GM23338 (cell line): ENCODE measurements around the gene ETFRF1. TPM values are rescaled to one million over a fixed set of nuclear protein-coding genes. Genes with fewer than 3 reads are reported as not detected.

Source experiments
- ATAC-seq: fragments of 200-7000 bp; cut with Tn5 transposase; 3 replicates; pipeline ENCODE4 v1.9.1; 2020
- DNase-seq: peaks from one replicate; pipeline ENCODE4 v3.0.0-alpha.2; 2015; ENCODE audit warnings: low spot score
- H2AFZ ChIP-seq: fragments of 200-600 bp; sonication (generic); 2 replicates; pipeline ENCODE4 v1.8.0; 2016; ENCODE audit warnings: antibody characterized with exemption, mild to moderate bottlenecking, moderate library complexity
- H3F3A ChIP-seq: fragments of 200-600 bp; sonication (generic); replicated peaks from 2 replicates; pipeline ENCODE4 v1.8.0; 2017; ENCODE audit warnings: antibody characterized with exemption, mixed run types, low read depth
- H3K27ac ChIP-seq: fragments of 200-600 bp; sonication (generic); 2 replicates; pipeline ENCODE4 v1.6.1; 2016; ENCODE audit warnings: low read depth
- H3K27me3 ChIP-seq: fragments of 200-600 bp; sonication (generic); 2 replicates; pipeline ENCODE4 v1.8.0; 2016; ENCODE audit warnings: mild to moderate bottlenecking, mixed run types, moderate library complexity; ENCODE audit not compliant: insufficient read depth
- H3K36me3 ChIP-seq: fragments of 200-600 bp; sonication (generic); 2 replicates; pipeline ENCODE4 v1.8.0; 2016; ENCODE audit warnings: mild to moderate bottlenecking; ENCODE audit not compliant: insufficient read depth
- H3K4me1 ChIP-seq: fragments of 200-600 bp; sonication (generic); 2 replicates; pipeline ENCODE4 v1.8.0; 2016; ENCODE audit warnings: mild to moderate bottlenecking, moderate library complexity; ENCODE audit not compliant: insufficient read depth
- H3K4me2 ChIP-seq: fragments of 200-600 bp; sonication (generic); 2 replicates; pipeline ENCODE4 v1.7.1; 2017; ENCODE audit warnings: mixed run types
- H3K4me3 ChIP-seq: fragments of 200-600 bp; sonication (generic); 2 replicates; pipeline ENCODE4 v1.6.1; 2016; ENCODE audit warnings: mixed run types
- H3K79me2 ChIP-seq: fragments of 200-600 bp; sonication (generic); replicated peaks from 2 replicates; pipeline ENCODE4 v1.8.0; 2017; ENCODE audit warnings: mild to moderate bottlenecking; ENCODE audit not compliant: insufficient read depth
- H3K9me2 ChIP-seq: fragments of 200-600 bp; sonication (generic); 2 replicates; pipeline ENCODE4 v1.8.0; 2017; ENCODE audit not compliant: insufficient read depth
- H4K20me1 ChIP-seq: fragments of 200-600 bp; sonication (generic); replicated peaks from 2 replicates; pipeline ENCODE4 v1.8.0; 2017; ENCODE audit warnings: mild to moderate bottlenecking; ENCODE audit not compliant: insufficient read depth
- H3K27ac Mint-ChIP-seq: 2 replicates; pipeline ENCODE4 v1.8.0; 2020; ENCODE audit warnings: inconsistent platforms, mild to moderate bottlenecking, moderate library complexity, mixed read lengths
- H3K27me3 Mint-ChIP-seq: 3 replicates; pipeline ENCODE4 v1.8.0; 2022; ENCODE audit warnings: low read depth, mild to moderate bottlenecking, moderate library complexity, mixed read lengths, inconsistent platforms; ENCODE audit not compliant: insufficient read depth, poor library complexity
- H3K36me3 Mint-ChIP-seq: 3 replicates; pipeline ENCODE4 v1.8.0; 2021; ENCODE audit warnings: low read depth, mild to moderate bottlenecking, inconsistent platforms, moderate library complexity, mixed read lengths
- H3K4me1 Mint-ChIP-seq: 3 replicates; pipeline ENCODE4 v1.8.0; 2020; ENCODE audit warnings: mild to moderate bottlenecking, inconsistent platforms, mixed read lengths
- H3K4me3 Mint-ChIP-seq: 3 replicates; pipeline ENCODE4 v1.8.0; 2021; ENCODE audit warnings: moderate library complexity, mild to moderate bottlenecking, inconsistent platforms, mixed read lengths
- H3K9me3 Mint-ChIP-seq: 3 replicates; pipeline ENCODE4 v1.8.0; 2020; ENCODE audit warnings: moderate library complexity, mild to moderate bottlenecking, inconsistent platforms, mixed read lengths
- CREB1 ChIP-seq: fragments of 250-450 bp; sonication (Bioruptor Pico); IDR thresholded peaks from 2 replicates; pipeline ENCODE4 v1.5.0; 2020; ENCODE audit warnings: low read depth, mild to moderate bottlenecking, moderate library complexity
- EZH2 ChIP-seq: fragments of 200-600 bp; sonication (generic); IDR thresholded peaks from one replicate; pipeline ENCODE4 v1.8.0; 2017; ENCODE audit warnings: antibody characterized with exemption, mild to moderate bottlenecking, low read depth; ENCODE audit not compliant: unreplicated experiment
- EZH2phosphoT487 ChIP-seq: fragments of 200-600 bp; sonication (generic); IDR thresholded peaks from one replicate; pipeline ENCODE4 v1.8.1; 2018; ENCODE audit warnings: antibody characterized with exemption; ENCODE audit not compliant: unreplicated experiment
- JUNB ChIP-seq: IDR thresholded peaks from one replicate; pipeline ENCODE4 v1.6.1; 2016; ENCODE audit warnings: antibody characterized with exemption; ENCODE audit not compliant: unreplicated experiment
- POLR2AphosphoS5 ChIP-seq: IDR thresholded peaks from 2 replicates; pipeline ENCODE4 v1.6.1; 2016; ENCODE audit warnings: antibody characterized with exemption, low read depth
- ZNF114 ChIP-seq: fragments of 250-450 bp; sonication (Bioruptor Pico); IDR thresholded peaks from 2 replicates; pipeline ENCODE4 v1.5.0; 2020; ENCODE audit warnings: mild to moderate bottlenecking, moderate library complexity
- ZNF331 ChIP-seq: fragments of 250-450 bp; sonication (Bioruptor Pico); IDR thresholded peaks from 2 replicates; pipeline ENCODE4 v1.5.0; 2020; ENCODE audit warnings: low read depth, mild to moderate bottlenecking, moderate library complexity
- polyA plus RNA-seq: library from polyadenylated mRNA; unstranded; fragments of >200 nt; fragmentation: Nextera tagmentation; extraction: Ambion mirVana; gene quantifications from 2 replicates; pipeline ENCODE4 v1.2.1, GENCODE V29; 2016
- total RNA-seq: library from RNA; depleted of rRNA; stranded (reverse); fragments of >200 nt; shearing (Covaris generic); gene quantifications from 2 replicates; pipeline ENCODE4 v1.2.3, GENCODE V29; 2014
- TF ChIP-seq, protein P1 (sequence below), 2 experiments: fragments of 200-600 bp in 1 of 2; sonication (generic) in 1 of 2; conservative IDR thresholded peaks; 2 replicates each; pipeline versions ENCODE4 v1.5.1 to v1.6.1; 2016 to 2017; ENCODE audit warnings: antibody characterized with exemption in 2 of 2, low read depth in 2 of 2, mild to moderate bottlenecking in 2 of 2, moderate library complexity in 1 of 2
- TF ChIP-seq, protein P2 (sequence below): fragments of 250-450 bp; sonication (Bioruptor Pico); IDR thresholded peaks from 2 replicates; pipeline ENCODE4 v1.5.0; 2020; ENCODE audit warnings: mild to moderate bottlenecking, moderate library complexity
- TF ChIP-seq, protein P3 (sequence below): IDR thresholded peaks from 2 replicates; pipeline ENCODE4 v1.6.1; 2016; ENCODE audit warnings: antibody characterized with exemption

Gene ETFRF1
- total and polyA plus RNA-seq, 2 experiments from 2014 or later = 8.1 to 14.2 TPM

DNA sequence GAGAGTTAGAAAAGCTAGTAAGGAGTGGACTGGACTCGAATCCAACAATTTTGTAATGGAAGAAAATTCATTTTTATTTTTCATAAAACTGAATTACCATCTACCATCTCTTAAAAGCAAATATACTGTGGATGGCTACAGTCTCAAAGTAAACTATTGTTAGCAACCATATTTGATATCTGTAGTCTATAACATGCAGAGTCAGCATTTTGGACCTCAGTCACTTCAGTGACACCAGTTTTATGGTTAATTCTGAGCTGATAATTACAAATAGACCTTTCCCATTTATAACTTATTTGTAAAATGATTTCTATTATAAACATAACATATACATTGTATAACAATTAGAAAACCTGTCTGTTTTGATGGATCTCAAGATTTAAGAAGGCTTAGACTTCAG is 53.7 kb downstream of the ETFRF1 start:
- no peaks in the 10 kb centered on the region for H3K9me2 ChIP-seq
- no peak for DNase-seq
- H3K27me3 Mint-ChIP-seq = peaks cover 4% of the 10 kb centered on the region
- no peaks in the 10 kb centered on the region for H3F3A ChIP-seq
- H3K4me2 ChIP-seq = no peak overlapping the region
- H3K27me3 ChIP-seq = peaks cover 13% of the 10 kb centered on the region; the same call in 1 of the 2 replicates
- H3K27ac ChIP-seq = no peak overlapping the region
- TF ChIP-seq EZH2phosphoT487 = no peak
- no peak for TF ChIP-seq JUNB
- TF ChIP-seq EZH2 = no peak
- peaks cover 31% of the 10 kb centered on the region for H4K20me1 ChIP-seq
- peaks cover 24% of the 10 kb centered on the region for H3K4me1 Mint-ChIP-seq
- H3K4me3 Mint-ChIP-seq = peak overlapping the region; percentile 52; the same call in 2 of the 3 replicates
- peaks cover 13% of the 10 kb centered on the region; the same call in 2 of the 3 replicates for H3K36me3 Mint-ChIP-seq
- no peak overlapping the region for H3K27ac Mint-ChIP-seq
- H3K79me2 ChIP-seq = peaks cover 65% of the 10 kb centered on the region
- H3K4me3 ChIP-seq = no peak overlapping the region
- H2AFZ ChIP-seq = no peak overlapping the region
- ATAC-seq = no peak
- peaks cover 4% of the 10 kb centered on the region for H3K4me1 ChIP-seq
- no peaks in the 10 kb centered on the region for H3K9me3 Mint-ChIP-seq
- no peaks in the 10 kb centered on the region for H3K36me3 ChIP-seq

DNA sequence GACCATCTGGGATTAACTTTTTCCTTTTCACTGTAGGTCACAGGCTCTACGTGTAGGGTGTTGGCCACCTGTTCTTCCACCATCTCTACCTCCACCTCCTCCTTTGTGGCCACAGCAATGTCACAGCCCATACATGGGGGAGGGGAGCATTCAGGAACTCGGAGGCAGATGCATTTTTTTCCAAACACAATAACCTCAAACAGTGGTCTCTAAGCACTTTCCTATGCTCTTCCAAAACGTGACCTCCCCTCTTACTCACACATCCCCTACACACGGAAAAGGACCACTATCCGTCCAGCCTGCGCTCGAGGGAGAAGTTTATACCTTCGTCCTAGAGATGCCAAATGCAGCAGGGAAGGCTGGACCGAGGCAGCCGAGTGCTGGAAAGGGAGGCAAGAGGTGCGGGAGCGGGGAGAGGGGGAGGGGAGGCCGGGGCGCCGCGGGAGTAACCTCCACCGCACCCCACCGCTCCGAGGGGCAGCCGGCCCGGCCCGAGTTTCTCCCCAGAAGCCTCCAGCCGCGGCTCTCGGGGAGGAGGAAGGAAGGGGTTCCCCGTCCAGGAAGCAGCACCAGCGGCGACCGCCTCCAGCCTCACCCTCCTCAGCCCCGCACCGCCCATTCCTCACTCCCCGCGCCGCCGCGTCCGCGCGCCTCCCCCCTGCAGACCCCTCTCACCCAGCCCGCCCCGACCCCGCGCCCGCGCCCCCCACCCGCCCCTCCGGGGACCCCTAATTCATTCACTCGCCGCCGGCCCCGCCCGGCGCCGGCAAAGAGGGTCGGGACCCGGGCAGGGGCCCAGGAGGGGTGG is 55.1 kb downstream of the ETFRF1 start:
- no peaks in the 10 kb centered on the region for H3K9me2 ChIP-seq
- Mint-ChIP-seq H3K27me3 (peaks cover 4% of the 10 kb centered on the region), H3K4me3 (peak overlapping the region; percentile 95), H3K36me3 (peaks cover 10% of the 10 kb centered on the region; the same call in 2 of the 3 replicates), H3K9me3 (no peaks in the 10 kb centered on the region), H3K4me1 (peaks cover 24% of the 10 kb centered on the region), H3K27ac (peak overlapping the region; percentile 90)
- H3K27me3 ChIP-seq = peaks cover 13% of the 10 kb centered on the region; the same call in 1 of the 2 replicates
- no peak for TF ChIP-seq JUNB
- no peak for TF ChIP-seq CREB1 (CRISPR knock-in tag)
- TF ChIP-seq ZNF331 (CRISPR knock-in tag) = no peak
- TF ChIP-seq, protein P1, sequence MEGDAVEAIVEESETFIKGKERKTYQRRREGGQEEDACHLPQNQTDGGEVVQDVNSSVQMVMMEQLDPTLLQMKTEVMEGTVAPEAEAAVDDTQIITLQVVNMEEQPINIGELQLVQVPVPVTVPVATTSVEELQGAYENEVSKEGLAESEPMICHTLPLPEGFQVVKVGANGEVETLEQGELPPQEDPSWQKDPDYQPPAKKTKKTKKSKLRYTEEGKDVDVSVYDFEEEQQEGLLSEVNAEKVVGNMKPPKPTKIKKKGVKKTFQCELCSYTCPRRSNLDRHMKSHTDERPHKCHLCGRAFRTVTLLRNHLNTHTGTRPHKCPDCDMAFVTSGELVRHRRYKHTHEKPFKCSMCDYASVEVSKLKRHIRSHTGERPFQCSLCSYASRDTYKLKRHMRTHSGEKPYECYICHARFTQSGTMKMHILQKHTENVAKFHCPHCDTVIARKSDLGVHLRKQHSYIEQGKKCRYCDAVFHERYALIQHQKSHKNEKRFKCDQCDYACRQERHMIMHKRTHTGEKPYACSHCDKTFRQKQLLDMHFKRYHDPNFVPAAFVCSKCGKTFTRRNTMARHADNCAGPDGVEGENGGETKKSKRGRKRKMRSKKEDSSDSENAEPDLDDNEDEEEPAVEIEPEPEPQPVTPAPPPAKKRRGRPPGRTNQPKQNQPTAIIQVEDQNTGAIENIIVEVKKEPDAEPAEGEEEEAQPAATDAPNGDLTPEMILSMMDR (conservative IDR thresholded peaks at IDR 0.05; ENCODE audit: low read depth in 2 of 2) = no peak
- no peak for TF ChIP-seq POLR2AphosphoS5
- TF ChIP-seq, protein P2, sequence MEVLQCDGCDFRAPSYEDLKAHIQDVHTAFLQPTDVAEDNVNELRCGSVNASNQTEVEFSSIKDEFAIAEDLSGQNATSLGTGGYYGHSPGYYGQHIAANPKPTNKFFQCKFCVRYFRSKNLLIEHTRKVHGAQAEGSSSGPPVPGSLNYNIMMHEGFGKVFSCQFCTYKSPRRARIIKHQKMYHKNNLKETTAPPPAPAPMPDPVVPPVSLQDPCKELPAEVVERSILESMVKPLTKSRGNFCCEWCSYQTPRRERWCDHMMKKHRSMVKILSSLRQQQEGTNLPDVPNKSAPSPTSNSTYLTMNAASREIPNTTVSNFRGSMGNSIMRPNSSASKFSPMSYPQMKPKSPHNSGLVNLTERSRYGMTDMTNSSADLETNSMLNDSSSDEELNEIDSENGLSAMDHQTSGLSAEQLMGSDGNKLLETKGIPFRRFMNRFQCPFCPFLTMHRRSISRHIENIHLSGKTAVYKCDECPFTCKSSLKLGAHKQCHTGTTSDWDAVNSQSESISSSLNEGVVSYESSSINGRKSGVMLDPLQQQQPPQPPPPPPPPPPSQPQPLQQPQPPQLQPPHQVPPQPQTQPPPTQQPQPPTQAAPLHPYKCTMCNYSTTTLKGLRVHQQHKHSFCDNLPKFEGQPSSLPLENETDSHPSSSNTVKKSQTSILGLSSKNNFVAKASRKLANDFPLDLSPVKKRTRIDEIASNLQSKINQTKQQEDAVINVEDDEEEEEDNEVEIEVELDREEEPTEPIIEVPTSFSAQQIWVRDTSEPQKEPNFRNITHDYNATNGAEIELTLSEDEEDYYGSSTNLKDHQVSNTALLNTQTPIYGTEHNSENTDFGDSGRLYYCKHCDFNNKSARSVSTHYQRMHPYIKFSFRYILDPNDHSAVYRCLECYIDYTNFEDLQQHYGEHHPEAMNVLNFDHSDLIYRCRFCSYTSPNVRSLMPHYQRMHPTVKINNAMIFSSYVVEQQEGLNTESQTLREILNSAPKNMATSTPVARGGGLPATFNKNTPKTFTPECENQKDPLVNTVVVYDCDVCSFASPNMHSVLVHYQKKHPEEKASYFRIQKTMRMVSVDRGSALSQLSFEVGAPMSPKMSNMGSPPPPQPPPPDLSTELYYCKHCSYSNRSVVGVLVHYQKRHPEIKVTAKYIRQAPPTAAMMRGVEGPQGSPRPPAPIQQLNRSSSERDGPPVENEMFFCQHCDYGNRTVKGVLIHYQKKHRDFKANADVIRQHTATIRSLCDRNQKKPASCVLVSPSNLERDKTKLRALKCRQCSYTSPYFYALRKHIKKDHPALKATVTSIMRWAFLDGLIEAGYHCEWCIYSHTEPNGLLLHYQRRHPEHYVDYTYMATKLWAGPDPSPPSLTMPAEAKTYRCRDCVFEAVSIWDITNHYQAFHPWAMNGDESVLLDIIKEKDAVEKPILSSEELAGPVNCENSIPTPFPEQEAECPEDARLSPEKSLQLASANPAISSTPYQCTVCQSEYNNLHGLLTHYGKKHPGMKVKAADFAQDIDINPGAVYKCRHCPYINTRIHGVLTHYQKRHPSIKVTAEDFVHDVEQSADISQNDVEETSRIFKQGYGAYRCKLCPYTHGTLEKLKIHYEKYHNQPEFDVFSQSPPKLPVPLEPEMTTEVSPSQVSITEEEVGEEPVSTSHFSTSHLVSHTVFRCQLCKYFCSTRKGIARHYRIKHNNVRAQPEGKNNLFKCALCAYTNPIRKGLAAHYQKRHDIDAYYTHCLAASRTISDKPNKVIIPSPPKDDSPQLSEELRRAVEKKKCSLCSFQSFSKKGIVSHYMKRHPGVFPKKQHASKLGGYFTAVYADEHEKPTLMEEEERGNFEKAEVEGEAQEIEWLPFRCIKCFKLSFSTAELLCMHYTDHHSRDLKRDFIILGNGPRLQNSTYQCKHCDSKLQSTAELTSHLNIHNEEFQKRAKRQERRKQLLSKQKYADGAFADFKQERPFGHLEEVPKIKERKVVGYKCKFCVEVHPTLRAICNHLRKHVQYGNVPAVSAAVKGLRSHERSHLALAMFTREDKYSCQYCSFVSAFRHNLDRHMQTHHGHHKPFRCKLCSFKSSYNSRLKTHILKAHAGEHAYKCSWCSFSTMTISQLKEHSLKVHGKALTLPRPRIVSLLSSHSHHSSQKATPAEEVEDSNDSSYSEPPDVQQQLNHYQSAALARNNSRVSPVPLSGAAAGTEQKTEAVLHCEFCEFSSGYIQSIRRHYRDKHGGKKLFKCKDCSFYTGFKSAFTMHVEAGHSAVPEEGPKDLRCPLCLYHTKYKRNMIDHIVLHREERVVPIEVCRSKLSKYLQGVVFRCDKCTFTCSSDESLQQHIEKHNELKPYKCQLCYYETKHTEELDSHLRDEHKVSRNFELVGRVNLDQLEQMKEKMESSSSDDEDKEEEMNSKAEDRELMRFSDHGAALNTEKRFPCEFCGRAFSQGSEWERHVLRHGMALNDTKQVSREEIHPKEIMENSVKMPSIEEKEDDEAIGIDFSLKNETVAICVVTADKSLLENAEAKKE (CRISPR knock-in tag) = no peak
- TF ChIP-seq EZH2 = no peak
- TF ChIP-seq, protein P3, sequence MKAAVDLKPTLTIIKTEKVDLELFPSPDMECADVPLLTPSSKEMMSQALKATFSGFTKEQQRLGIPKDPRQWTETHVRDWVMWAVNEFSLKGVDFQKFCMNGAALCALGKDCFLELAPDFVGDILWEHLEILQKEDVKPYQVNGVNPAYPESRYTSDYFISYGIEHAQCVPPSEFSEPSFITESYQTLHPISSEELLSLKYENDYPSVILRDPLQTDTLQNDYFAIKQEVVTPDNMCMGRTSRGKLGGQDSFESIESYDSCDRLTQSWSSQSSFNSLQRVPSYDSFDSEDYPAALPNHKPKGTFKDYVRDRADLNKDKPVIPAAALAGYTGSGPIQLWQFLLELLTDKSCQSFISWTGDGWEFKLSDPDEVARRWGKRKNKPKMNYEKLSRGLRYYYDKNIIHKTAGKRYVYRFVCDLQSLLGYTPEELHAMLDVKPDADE = no peak
- no peak for TF ChIP-seq ZNF114
- peaks cover 31% of the 10 kb centered on the region for H4K20me1 ChIP-seq
- H3K79me2 ChIP-seq = peaks cover 51% of the 10 kb centered on the region
- peak; percentile 29 for ATAC-seq
- peak overlapping the region; percentile 84; the same call in 1 of the 2 replicates for H2AFZ ChIP-seq
- H3K4me3 ChIP-seq = peak overlapping the region; percentile 98
- H3K27ac ChIP-seq = 0 out of 2 replicates have a peak overlapping the region, but pooled peaks have one; percentile 79
- peaks cover 4% of the 10 kb centered on the region for H3K4me1 ChIP-seq
- DNase-seq = peak; percentile 61
- peak overlapping the region; percentile 93 for H3K4me2 ChIP-seq
- H3K36me3 ChIP-seq = no peaks in the 10 kb centered on the region
- no peaks in the 10 kb centered on the region for H3F3A ChIP-seq
